HCT116 (cell line): Measurements from ENCODE around the gene HOXC6.

Experiments
- POLR2A ChIP-seq: IDR thresholded peaks from 2 replicates; pipeline ENCODE4 v1.7.0; 2011; ENCODE audit warnings: borderline replicate concordance; ENCODE audit not compliant: insufficient read depth, insufficient read length; ENCODE audit errors: extremely low read depth
- TF ChIP-seq, protein P1 (sequence below), 3 experiments: fragments of 200-600 bp in 1 of 3; sonication (generic) in 1 of 3; IDR thresholded peaks in 2 of 3; conservative IDR thresholded peaks in 1 of 3; 2 replicates each; pipeline ENCODE4 v1.5.1; 2012 to 2017; ENCODE audit warnings: low read depth in 2 of 3, low read length in 2 of 3, antibody characterized with exemption in 1 of 3, borderline replicate concordance in 1 of 3, control low read depth in 1 of 3, mild to moderate bottlenecking in 1 of 3, mixed read lengths in 1 of 3, mixed run types in 1 of 3, moderate library complexity in 1 of 3; ENCODE audit not compliant: insufficient read depth in 1 of 3

DNA sequence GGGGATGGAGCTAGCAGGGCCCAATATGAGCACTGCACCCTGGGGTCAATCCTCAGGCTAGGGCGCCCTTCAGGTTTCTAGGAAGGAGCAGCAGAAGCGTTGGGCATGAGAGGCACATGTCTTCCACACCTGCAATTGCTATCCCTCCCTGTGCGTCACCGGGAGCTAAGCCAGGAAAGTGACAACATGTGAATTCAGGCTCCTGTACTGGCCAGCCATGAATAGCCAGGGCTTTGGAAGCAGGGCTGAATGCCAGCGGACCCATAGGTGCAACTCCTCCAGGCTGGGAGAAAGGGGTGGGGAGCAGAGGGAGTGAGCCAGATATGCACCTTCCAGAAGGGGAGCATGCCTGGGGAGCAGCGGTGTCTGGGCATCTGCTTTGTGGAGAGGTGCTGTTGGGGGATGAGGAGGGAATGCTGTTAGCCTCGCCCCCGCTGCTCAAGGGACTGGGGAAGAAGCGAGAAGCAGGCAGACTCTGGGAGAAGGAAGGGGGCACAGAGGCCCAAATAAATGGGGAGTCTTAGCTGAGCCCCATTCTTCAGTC, 10.7 kb downstream of the HOXC6 start:
- TF ChIP-seq, protein P1, sequence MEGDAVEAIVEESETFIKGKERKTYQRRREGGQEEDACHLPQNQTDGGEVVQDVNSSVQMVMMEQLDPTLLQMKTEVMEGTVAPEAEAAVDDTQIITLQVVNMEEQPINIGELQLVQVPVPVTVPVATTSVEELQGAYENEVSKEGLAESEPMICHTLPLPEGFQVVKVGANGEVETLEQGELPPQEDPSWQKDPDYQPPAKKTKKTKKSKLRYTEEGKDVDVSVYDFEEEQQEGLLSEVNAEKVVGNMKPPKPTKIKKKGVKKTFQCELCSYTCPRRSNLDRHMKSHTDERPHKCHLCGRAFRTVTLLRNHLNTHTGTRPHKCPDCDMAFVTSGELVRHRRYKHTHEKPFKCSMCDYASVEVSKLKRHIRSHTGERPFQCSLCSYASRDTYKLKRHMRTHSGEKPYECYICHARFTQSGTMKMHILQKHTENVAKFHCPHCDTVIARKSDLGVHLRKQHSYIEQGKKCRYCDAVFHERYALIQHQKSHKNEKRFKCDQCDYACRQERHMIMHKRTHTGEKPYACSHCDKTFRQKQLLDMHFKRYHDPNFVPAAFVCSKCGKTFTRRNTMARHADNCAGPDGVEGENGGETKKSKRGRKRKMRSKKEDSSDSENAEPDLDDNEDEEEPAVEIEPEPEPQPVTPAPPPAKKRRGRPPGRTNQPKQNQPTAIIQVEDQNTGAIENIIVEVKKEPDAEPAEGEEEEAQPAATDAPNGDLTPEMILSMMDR (IDR thresholded peaks at IDR 0.05 in 2 of 3, conservative IDR thresholded peaks at IDR 0.05 in 1 of 3; ENCODE audit: borderline replicate concordance in 1 of 3, insufficient read depth in 1 of 3, low read depth in 2 of 3, low read length in 2 of 3), result no peak
- no peak for TF ChIP-seq POLR2A
